Mesodermal cell (in vitro differentiated cells): Measurements from ENCODE around the gene CNIH4.
"Not testable (repeated sequence)": the region's sequence is repeated elsewhere in the genome, so short reads cannot be mapped to it uniquely, and the experiment has no call there.

Experiments
- H3K27ac ChIP-seq: 2 replicates; pipeline ENCODE4 v1.7.0; 2013; ENCODE audit warnings: mild to moderate bottlenecking, low read depth, low read length, moderate library complexity; ENCODE audit not compliant: severe bottlenecking
- H3K36me3 ChIP-seq: 2 replicates; pipeline ENCODE4 v1.7.1; 2013; ENCODE audit warnings: mild to moderate bottlenecking, low read length, moderate library complexity; ENCODE audit not compliant: control insufficient read depth, insufficient read depth
- H3K4me1 ChIP-seq: one replicate; pipeline ENCODE4 v1.7.1; 2013; ENCODE audit warnings: mild to moderate bottlenecking, low read length; ENCODE audit not compliant: insufficient read depth, control insufficient read depth, poor library complexity, severe bottlenecking
- H3K4me3 ChIP-seq: 2 replicates; pipeline ENCODE4 v1.7.0; 2013; ENCODE audit warnings: low read length, control low read depth, mild to moderate bottlenecking; ENCODE audit not compliant: insufficient read depth, poor library complexity, severe bottlenecking; ENCODE audit errors: extremely low read depth
- H3K9me3 ChIP-seq: 2 replicates; pipeline ENCODE4 v1.7.1; 2013; ENCODE audit warnings: mild to moderate bottlenecking, low read length, moderate library complexity; ENCODE audit not compliant: control insufficient read depth
- WGBS, 2 experiments: methylation state at CpG; one replicate each; pipeline ENCODE4 v1.1.5; 2013; ENCODE audit warnings: missing lambda C conversion rate in 2 of 2; ENCODE audit not compliant: insufficient coverage in 2 of 2; 5-methylcytosine and 5-hydroxymethylcytosine counted together

The CNIH4 gene

DNA sequence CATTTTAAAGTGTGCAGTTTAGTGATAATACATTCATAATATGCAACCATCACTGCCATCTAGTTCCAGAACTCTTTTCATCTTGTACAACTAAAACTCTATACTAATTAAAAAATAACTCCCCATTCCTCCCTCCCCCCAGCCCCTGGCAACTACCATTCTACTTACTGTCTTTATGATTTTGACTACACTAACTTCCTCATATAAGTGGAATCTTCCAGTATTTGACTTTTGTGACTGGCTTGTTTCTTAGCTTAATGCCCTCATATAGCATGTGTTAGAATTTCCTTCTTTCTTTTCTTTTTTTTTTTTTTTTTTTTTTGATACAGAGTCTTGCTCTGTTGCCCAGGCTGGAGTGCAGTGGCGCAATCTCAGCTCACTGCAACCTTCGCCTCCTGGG, 25.4 kb upstream of the CNIH4 start:
- no peaks in the 10 kb centered on the region for H3K9me3 ChIP-seq
- H3K4me3 ChIP-seq, result no peak overlapping the region
- no peak overlapping the region for H3K27ac ChIP-seq
- H3K4me1 ChIP-seq, result peaks cover 4% of the 10 kb centered on the region
- H3K36me3 ChIP-seq, result peaks cover 7% of the 10 kb centered on the region
- WGBS, 2 experiments, result 100% methylated on average over 2 of the region's 2 CpGs; no CpG with 5 or more reads in 1 of the 2 experiments

DNA sequence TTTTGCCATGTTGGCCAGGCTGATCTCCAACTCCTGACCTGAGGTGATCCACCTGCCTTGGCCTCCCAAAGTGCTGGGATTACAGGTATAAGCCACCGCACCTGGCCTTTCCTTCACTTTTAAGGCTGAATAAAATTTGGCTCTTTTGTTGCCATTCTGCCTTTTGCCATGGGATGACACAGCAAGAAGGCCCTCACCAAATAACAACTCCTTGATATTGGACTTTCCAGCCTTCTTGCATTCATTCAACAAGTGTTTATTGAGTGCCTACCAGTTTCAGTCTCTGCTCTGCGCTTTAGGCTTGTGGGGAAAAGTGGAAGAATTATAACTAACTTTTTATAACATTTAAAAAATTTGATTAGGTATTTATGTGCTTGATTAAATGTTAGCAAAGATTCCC, 24.9 kb upstream of the CNIH4 start:
- H3K9me3 ChIP-seq, result no peaks in the 10 kb centered on the region
- 89 to 93% methylated on average over 1 of the region's 2 CpGs for WGBS, 2 experiments
- H3K4me3 ChIP-seq, result no peak overlapping the region
- H3K36me3 ChIP-seq, result peaks cover 4% of the 10 kb centered on the region
- H3K4me1 ChIP-seq, result peaks cover 4% of the 10 kb centered on the region
- no peak overlapping the region for H3K27ac ChIP-seq

DNA sequence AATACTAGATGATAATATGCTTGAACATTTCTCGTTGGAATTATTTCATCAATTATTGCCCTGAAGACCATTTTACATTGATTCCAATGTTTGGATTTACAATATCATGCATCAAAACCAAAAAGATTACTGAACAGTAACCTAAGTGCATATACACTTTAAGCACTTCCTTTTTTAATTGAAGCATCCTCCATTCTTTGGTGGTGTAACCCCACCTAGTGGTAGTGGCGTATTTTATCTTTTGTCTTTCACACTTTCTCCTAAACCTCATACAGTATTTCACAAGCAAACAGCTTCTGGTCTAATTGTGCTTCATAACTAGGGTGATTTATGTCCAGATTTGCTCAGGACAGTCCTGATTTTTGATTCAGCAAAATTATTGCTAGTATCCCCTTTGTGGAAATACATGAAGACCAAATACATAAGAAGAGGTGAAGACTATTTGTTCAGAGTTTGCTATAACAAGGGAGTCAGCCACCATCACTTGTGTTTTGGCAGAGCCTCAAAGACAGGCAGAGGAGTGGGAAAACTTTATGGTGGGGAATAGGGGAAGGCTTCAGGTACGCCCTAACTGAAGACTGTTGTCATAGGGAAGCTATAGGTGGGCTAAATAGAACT, 23.3 kb upstream of the CNIH4 start:
- H3K27ac ChIP-seq, result no peak overlapping the region
- H3K4me1 ChIP-seq, result peaks cover 4% of the 10 kb centered on the region
- H3K4me3 ChIP-seq, result no peak overlapping the region
- H3K9me3 ChIP-seq, result no peaks in the 10 kb centered on the region
- no peaks in the 10 kb centered on the region for H3K36me3 ChIP-seq
- 60 to 67% methylated on average over 1 of the region's 3 CpGs for WGBS, 2 experiments

DNA sequence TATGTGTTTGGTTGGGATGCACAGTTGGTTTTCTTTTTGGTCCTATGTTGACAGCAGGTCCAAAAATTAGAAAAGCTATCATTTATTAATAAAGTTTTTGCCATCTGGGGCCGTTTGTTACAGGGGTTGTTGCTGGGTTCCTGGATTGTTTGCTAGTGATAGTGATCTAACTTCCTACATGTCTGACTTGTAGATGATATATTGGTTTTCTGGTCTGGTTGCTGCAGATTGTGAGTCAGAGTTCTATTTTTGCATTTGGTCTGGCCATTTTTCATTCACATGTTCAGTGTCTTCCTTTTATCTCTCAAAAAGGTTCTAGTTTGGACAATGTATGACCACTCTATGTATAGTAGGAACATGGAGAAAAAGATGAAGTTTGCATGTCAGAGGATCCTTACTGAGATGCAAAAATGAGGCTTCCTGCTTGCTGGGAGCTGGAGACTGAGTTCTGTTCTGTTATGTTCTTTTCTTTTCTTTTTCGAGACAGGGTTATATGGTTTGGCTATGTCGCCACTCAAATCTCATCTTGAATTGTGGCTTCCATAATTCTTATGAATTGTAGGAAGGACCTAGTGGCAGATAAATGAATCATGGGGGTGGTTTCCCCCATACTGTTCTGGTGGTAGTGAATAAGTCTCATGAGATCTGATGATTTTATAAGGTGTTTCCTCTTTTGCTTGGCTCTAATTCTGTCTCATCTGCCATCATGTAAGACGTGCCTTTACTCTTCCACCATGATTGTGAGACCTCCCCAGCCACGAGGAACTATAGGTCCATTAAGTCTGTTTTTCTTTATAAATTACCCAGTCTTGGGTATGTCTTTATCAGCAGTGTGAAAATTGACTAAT, 22.5 kb upstream of the CNIH4 start:
- no peak overlapping the region for H3K27ac ChIP-seq
- no peaks in the 10 kb centered on the region for H3K36me3 ChIP-seq
- no peaks in the 10 kb centered on the region for H3K9me3 ChIP-seq
- 0% methylated on average over 1 of the region's 5 CpGs; no CpG with 5 or more reads in 1 of the 2 experiments for WGBS, 2 experiments
- H3K4me1 ChIP-seq, result no peaks in the 10 kb centered on the region
- H3K4me3 ChIP-seq, result no peak overlapping the region

DNA sequence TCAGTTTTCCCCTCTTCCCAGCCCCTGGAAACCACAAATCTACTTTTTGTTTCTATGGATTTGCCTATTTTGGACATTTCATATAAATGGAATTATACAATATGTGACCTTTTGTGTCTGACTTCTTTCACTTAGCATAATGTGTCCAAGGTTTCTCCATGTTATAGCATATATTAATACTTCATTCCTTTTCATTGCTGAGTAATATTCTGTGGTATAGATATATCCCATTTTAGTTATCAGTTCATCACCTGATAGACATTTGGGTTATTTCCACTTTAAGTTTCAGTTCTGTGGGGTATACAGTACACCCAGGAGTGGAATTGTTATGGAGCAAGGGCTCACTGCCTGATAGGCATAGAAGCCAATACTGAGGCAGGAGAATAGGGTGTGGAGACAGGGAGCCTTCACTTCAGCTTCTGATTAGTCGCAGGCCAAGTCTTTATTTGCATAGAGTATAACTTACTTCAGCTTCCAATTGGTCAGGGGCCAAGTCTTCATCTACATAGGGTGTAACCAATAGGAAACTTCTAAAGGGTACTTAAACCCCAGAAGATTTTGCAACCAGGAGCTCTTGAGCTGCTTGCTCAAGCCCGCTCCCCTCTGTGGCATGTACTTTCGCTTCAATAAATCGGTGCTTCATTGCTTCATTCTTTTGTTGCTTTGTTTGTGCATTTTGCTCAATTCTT, 18.4 kb upstream of the CNIH4 start:
- WGBS, 2 experiments, result 61 to 67% methylated on average over 3 to 4 of the region's 4 CpGs
- no peaks in the 10 kb centered on the region for H3K4me1 ChIP-seq
- H3K4me3 ChIP-seq, result no peak overlapping the region
- peaks cover 2% of the 10 kb centered on the region for H3K9me3 ChIP-seq
- no peak overlapping the region for H3K27ac ChIP-seq
- no peaks in the 10 kb centered on the region for H3K36me3 ChIP-seq

DNA sequence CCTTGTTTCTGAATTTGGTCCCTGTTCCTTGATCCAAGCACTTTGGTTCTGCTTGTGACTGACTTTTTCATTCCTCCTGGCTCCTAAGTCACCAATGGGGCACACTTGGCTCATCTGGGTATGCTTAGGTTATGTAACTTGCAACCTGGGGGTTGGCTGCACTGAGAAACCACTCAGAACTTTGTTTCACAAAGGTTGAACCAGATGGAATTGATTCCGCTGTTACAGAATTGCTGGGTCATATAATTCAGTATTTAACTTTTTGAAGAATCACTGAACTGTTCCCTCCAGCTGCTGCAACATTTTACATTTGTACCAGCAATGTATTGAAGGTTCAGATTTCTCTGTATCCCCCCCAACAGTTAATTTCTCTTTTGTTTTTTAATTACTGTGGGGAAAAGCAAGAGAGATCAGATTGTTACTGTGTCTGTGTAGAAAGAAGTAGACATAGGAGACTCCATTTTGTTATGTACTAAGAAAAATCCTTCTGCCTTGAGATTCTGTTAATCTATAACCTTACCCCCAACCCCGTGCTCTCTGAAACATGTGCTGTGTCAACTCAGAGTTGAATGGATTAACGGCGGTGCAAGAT, 17.1 kb upstream of the CNIH4 start:
- no peak overlapping the region for H3K4me3 ChIP-seq
- peaks cover 14% of the 10 kb centered on the region for H3K9me3 ChIP-seq
- WGBS, 2 experiments, result 100% methylated on average over 1 of the region's 4 CpGs
- no peaks in the 10 kb centered on the region for H3K4me1 ChIP-seq
- H3K36me3 ChIP-seq, result no peaks in the 10 kb centered on the region
- H3K27ac ChIP-seq, result no peak overlapping the region

DNA sequence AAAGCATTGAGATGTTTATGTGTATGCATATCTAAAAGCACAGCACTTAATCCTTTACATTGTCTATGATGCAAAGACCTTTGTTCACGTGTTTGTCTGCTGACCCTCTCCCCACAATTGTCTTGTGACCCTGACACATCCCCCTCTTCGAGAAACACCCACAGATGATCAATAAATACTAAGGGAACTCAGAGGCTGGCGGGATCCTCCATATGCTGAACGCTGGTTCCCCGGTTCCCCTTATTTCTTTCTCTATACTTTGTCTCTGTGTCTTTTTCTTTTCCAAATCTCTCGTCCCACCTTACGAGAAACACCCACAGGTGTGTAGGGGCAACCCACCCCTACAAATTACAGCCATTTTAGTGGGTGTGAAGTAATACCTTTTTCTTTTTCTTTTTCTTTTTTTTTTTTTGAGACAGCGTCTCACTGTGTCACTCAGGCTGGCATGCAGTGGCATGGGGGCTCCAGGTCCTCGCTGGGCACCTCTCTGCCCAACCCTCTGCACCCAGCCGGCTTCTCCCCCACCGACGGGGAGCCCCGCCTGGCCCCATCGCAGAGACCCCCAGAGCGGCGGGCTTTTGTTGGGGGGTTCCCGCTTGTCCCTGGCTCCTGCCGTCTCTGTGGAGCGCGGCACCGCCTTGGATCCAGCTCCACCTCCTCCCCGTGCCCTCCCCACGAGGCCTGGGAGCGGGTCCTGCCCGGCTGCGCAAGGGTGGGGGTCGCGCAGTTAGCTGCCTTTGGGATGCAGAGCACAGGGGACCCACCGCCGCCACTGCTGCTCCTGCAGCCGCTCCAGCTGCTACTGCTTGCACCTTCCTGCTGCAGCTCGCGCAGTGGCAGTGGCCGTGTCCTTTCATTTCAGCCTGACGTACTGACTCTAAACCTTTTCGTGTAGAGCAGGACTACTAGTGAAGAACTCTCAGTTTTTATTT, 16.0 kb upstream of the CNIH4 start:
- 11 to 15% methylated on average over 21 to 26 of the region's 36 CpGs for WGBS, 2 experiments
- H3K27ac ChIP-seq, H3K4me1 ChIP-seq, H3K36me3 ChIP-seq: not testable (repeated sequence)
- Histone ChIP-seq H3K9me3 (peaks cover 14% of the 10 kb centered on the region), H3K4me3 (peak overlapping the region; percentile 25)

DNA sequence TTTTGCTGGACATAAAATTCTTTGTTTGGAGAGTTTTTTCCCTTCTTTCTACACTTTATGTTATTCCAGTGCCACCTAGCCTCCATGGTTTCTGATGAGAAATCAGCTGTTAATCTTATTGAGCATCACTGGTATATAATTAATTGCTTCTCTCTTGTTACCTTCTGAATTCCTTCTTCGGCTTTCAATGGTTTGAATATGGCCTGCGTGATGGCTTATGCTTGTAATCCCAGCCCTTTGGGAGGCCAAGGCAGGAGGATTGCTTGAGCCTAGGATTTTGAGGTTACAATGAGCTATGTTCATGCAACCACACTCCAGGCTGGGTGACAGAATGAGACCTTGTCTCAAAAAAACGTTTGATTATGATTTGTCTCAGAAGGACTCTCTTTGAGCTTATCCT, 13.0 kb upstream of the CNIH4 start:
- 50 to 57% methylated on average over 2 to 3 of the region's 3 CpGs for WGBS, 2 experiments
- no peak overlapping the region for H3K27ac ChIP-seq
- H3K4me3 ChIP-seq, result no peak overlapping the region
- H3K4me1 ChIP-seq, result no peaks in the 10 kb centered on the region
- peaks cover 14% of the 10 kb centered on the region for H3K9me3 ChIP-seq
- no peaks in the 10 kb centered on the region for H3K36me3 ChIP-seq

DNA sequence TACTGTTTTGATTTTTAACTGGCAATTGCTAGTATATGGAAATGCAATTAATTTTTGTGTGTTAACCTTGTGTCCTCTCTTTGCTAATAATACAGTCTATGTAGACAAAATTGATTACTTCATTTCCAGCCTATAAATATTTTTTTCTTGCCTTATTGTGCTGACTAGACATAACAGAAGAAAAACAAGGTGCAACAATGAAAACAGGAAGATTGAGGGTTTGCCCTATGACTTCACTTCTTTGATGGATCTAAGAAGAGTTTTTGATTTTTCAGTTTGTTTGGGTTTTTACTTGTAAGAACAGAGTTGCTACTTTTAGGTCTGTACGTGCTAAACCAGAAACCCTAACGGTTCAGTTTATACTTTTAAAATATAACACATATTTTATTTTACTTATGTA, 8.5 kb upstream of the CNIH4 start:
- WGBS, 2 experiments, result no CpG with 5 or more reads among the region's 2 CpGs
- Histone ChIP-seq H3K4me3 (no peak overlapping the region), H3K9me3 (peaks cover 14% of the 10 kb centered on the region), H3K36me3 (no peaks in the 10 kb centered on the region), H3K27ac (no peak overlapping the region), H3K4me1 (no peaks in the 10 kb centered on the region)

DNA sequence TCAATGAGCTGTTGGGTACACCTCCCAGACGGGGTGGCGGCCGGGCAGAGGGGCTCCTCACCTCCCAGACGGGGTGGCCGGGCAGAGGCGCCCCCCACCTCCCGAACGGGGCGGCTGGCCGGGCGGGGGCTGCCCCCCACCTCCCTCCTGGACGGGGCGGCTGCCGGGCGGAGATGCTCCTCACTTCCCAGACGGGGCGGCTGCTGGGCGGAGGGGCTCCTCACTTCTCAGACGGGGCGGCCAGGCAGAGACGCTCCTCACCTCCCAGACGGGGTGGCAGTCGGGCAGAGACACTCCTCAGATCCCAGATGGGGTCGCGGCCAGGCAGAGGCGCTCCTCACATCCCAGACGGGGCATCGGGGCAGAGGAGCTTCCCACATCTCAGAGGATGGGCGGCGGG, 7.0 kb upstream of the CNIH4 start:
- 94 to 100% methylated on average over 3 to 13 of the region's 30 CpGs for WGBS, 2 experiments
- not testable (repeated sequence) for H3K27ac ChIP-seq, H3K4me1 ChIP-seq, H3K4me3 ChIP-seq, H3K9me3 ChIP-seq, H3K36me3 ChIP-seq
